NCI-H2196 (cell line): ENCODE results near the gene MIA2.
"Not testable (repeated sequence)": the region's sequence is repeated elsewhere in the genome, so short reads cannot be mapped to it uniquely, and the experiment has no call there.

Experiments
- DNase-seq: peaks from one replicate; lab custom pipeline; 2025; ENCODE audit not compliant: unreplicated experiment; lab: John Stamatoyannopoulos, UW

The MIA2 gene

DNA sequence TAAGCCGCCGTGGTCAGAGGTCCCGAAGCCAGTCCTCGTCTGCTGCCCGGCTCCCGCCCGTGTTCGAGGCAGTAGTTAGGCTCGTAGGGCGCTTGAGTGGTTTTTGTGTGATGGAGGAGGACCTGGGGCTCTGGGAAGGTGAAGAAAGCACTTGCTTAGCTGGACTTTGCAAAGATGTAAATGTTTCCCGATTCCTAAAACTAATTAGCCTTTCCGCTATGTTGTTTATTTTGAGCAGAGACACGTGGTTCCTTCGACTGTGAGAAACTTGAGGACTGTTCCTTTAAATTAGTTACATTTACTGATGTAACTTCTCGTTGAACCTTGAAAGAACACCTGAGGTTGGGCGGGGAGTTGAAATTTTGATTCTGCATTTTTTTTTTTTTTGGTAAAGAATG, 33.9 kb downstream of the MIA2 start:
- DNase-seq = no peak

DNA sequence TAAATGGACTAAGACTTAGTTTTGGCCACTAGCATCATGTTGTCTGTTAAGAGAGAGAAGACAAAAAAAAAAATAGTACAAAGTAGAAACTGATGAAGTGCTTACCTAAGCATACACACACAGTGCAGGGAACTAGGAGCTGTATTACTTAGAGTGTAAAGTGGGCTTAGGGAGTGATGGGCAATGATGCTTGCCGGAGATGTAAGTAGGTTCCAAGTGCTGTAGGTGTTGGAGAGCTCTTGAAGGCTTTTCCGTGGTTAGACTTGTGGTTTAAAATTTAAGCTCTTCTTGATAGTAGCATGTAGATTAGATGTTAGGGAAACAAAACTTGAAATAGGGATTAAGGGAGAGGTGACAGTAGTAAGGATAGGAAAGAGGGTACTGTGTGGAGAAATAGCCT, 34.7 kb downstream of the MIA2 start:
- no peak for DNase-seq

DNA sequence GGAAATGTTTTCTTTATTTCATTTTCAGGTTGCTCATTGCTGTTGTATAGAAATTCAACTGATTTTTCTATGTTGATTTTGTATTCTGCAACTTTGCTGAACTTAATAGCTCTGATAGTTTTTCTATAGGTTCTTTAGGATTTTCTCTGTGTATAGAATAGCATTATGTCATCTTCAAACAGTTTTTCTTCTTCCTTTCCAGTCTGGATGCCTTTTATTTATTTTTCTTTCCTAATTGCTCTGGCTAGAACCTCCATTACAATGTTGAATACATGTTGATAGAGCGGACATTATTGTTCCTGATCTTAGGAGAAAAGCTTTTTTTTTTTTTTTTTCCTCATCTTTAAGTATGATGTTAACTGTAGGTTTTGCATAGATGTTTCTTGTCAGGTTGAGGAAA, 39.2 kb downstream of the MIA2 start:
- DNase-seq = no peak

DNA sequence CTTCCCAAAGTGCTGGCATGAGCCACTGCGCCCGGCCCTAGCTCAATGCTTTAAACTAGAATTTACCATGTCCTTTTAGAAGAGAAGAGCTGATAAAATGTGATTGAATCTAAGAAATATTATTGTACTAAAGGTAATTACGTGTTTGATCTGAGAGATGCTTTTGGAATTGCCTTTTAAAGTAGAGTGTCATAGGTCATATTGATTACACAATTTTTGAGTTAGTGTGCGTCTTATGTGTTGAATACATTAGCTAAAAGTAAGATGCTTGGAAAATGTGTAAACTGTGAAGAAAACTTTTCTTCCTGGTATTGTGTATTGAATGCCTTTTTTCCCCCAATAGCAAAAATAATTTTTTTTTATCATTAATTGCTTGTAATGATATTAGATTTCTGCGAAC, 41.7 kb downstream of the MIA2 start:
- no peak for DNase-seq

DNA sequence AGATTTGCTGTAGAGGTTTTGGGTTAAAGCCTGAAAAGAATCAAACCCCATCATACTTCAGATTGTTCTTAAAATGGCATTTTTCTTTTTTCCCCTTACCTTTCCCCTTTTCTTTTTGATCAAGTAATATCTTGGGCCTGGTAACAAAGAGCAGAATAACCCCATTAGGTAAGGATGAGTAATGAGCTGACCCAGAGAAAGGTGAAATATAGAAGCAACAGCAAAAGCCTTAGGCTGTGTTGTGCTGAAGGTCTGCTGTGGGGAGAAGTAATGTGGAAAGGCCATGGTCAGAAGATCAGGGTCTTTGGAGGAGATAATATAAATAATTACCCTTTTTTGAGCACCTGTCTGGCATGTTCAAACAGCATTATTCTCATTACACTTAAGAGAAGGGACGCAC, 42.3 kb downstream of the MIA2 start:
- no peak for DNase-seq

GRCh38 chr14:39276579-39277114, 42.9 kb downstream of the MIA2 start:
- no peak for DNase-seq

GRCh38 chr14:39279515-39279914, 45.8 kb downstream of the MIA2 start:
- no peak for DNase-seq

DNA sequence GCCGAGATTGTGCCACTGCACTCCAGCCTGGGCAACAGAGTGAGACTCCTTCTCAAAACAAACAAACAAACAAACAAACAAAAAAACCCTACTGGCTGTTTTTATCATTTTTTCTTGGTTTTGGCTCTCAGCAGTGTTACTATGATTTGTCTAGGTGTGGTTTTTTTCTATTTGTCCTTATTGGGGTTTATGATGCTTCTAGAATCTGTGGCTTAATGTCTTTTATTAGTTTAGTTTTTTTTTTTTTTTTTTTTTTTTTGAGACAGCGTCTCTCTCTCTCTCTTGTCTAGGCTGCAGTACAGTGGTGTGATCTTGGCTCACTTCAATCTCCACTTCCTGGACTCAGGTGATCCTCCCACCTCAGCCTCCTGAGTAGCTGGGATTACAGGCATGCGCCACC, 47.0 kb downstream of the MIA2 start:
- DNase-seq = not testable (repeated sequence)

- no peak for DNase-seq
These were observed 55.8 kb downstream of the MIA2 start for GRCh38 chr14:39289523-39289922.

DNA sequence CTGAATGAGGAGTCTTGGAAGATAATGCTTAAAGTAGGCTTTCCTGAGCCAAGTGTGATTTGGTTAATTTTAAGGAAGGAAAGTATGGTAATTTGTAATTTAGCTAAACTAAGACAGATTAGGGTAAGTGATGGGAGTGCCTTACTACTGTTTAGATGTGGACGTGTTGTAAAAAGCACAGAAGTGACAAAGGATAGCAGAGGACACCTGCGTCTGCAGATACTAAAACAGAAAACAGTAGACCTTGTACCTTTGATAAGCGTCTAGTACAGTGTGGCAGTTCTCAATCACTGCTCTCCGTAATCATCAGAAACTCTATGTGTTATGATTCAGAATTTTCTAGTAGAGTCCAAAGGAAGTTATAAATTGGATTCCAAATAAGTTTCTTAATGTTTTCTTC, 58.0 kb downstream of the MIA2 start:
- DNase-seq = no peak

DNA sequence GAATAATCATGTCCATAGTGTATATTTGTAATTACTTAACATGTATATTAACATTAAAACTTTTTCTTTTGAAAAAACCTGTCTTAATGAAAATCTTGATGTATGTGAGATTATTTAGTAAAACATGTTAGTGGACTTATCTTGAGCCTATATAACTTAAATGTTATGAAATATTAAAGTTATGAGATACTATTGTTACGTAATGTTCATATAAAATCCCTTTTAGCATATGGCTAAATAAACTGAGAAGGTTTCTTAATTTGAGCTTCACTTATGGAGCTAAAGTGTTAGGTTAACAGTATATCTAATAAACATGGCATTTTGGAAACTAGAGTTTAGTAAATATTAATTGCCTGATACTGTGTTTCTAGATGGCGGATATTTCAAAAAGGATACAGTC, 59.9 kb downstream of the MIA2 start:
- DNase-seq = no peak

- not testable (repeated sequence) for DNase-seq
These were observed 66.7 kb downstream of the MIA2 start for GRCh38 chr14:39300389-39300788.

DNA sequence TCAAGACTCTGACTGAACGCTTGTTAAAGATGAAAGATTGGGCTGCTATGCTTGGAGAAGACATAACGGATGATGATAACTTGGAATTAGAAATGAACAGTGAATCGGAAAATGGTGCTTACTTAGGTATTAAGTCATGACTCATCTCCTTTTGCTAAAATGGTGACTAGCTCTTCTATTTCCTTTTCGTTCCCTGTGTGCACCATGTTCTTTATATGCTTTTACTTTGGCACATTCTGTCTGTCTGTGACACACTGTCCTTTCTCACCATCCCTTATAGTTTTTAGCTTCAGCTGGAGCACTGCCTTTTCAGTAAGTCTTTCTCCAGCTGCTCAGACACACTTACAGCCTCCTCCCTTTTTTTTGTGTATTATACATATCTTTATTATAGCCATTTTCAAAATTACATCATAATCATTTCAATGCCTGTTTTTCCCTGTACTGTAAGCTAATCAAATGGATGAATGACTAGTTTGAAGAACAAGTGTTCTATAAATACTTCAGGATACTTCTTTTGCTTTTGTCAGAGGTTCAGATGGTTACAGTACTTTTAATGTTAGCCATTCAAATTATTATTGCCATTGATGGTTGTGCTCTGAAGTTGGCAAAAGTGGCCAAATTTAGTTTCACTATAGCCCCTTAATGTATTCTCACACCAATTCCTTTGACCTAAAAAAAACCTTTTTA, 68.6 kb downstream of the MIA2 start:
- no peak for DNase-seq

- no peak for DNase-seq
These were observed 69.4 kb downstream of the MIA2 start for GRCh38 chr14:39303115-39303514.

DNA sequence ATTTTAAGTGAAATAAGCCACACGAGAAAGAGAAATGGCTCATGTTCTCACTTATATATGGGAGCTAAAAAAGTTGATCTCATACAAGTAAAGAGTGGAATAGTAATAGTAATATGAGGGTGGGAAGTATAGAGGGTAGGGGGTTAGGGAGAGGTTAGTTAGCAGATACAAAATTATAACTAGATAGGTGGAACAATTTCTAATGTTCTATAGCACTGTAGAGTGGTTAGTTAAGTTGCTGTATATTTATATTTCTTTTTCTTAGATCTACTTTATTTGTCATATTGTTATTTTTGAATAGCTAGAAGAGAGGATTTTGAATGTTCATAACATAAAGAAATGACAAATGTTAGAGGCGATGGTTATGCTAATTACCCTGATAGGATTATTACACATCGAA, 74.1 kb downstream of the MIA2 start:
- DNase-seq = no peak

DNA sequence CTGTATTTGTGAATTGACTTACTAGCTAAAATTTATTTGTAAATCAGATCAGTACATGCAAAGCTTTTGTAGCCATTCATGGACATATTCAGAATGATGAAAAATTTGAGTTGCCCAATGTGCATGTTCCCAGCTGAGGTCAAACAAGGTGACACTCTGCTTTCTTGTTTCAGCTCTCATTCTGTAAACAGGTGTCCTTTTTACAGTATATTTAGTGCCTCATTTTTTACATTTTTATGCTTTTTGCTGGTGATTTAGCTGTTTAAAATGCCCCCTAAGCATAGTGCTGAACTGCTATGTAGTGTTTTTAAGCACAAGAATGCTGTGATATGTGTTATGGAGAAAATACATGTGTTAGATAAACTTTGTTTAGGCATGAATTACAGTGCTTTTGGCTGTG, 76.3 kb downstream of the MIA2 start:
- no peak for DNase-seq

DNA sequence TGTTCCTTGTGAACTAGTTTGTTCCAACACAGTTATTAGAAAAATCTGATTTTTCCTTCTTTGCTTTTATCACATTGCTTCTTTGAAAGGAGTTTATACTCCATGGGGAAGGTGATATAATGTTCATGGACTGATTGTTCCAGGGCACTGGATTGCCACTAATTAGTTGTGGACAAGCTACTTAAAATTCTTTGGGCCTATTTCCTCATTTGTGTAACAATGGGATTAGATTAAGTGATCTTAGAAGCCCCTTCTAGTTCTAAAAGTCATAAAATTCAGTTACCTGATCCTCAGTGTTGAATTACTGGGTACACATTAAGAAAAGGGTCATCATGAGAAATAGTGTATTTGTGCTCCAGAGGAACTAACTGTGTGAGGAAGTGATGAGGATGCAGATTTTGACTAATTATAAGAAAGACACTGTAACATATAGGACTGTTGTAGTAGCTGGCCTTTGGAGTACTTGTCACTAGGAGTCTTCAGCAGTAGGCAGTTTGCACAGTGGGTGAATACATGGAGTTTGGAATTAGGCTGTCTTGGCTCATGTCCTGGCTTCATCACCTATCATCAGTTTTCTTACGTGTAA, 82.2 kb downstream of the MIA2 start:
- DNase-seq = no peak

DNA sequence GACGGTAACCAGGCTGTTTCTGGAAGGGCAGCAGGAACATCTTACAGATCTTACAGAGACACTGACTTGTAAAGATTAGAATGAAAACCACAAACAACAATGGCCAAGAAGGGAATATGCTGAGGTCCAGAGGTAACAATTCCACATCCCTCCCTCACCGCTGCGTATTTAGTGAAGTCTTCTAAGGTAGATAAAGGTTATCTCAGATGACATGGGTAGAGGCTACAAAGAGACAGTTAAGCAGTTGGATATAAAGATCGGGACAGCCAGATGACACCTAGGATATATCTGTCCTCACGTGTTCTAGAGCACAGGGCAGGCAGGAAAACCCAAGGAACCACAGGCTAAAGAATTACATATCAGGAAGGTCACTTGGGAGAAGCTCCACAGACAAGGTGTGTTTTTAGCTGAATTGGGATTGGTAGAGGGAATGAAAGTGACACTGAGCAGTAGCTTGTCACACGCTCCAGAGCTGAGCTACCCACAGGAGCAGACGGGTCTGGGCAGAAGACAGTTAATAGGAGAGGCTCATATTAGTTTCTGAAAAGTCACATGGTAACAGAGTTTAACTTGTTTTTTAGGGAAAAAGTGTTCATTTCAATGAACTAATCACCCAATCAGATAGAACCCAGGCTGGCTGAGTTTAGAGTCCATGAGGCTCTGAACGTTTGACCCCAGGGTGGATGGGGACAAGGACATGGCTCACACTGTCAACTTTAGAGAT, 83.3 kb downstream of the MIA2 start:
- no peak for DNase-seq

- no peak for DNase-seq
These were observed 84.9 kb downstream of the MIA2 start for GRCh38 chr14:39318574-39318973.

DNA sequence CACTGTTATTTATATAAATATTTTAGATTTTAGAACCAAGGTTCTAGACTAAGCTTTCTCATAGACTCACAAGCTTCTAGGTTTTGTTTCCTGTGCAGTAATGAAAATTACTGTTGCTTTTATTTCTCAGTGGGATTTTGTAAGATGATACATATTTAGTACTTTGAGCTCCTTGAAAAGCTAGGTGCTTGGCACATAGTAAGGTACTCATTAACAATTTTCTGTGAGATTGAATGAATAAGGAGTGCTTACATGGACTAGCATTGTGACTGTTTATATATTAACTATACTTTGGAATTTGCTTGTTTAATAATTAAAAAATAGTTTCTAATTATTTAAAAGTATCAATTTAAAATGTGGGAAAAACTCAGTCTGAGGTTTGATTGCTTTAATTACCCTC, 85.7 kb downstream of the MIA2 start:
- no peak for DNase-seq

- DNase-seq = no peak
These were observed 86.6 kb downstream of the MIA2 start for GRCh38 chr14:39320318-39320717.

- DNase-seq = no peak
These were observed 89.1 kb downstream of the MIA2 start for GRCh38 chr14:39322807-39323206.
